COLO829 (cell line): ENCODE results near the gene FKBP8.

Experiments used
- DNase-seq: peaks from one replicate; pipeline ENCODE4 v3.0.0; 2012; ENCODE audit warnings: low spot score

Gene FKBP8

GRCh38 chr19:18483119-18483890 is 60.1 kb downstream of the FKBP8 start:
- DNase-seq = no peak
